GM12873 (cell line): ENCODE measurements around the gene CES4A.

Source experiments
- TF ChIP-seq, protein P1 (sequence below): IDR thresholded peaks from 2 replicates; pipeline ENCODE4 v1.5.1; 2012; ENCODE audit warnings: low read depth, mild to moderate bottlenecking, moderate library complexity, low read length, control low read depth; ENCODE audit not compliant: insufficient read depth; ENCODE audit errors: missing control alignments

Gene CES4A

DNA sequence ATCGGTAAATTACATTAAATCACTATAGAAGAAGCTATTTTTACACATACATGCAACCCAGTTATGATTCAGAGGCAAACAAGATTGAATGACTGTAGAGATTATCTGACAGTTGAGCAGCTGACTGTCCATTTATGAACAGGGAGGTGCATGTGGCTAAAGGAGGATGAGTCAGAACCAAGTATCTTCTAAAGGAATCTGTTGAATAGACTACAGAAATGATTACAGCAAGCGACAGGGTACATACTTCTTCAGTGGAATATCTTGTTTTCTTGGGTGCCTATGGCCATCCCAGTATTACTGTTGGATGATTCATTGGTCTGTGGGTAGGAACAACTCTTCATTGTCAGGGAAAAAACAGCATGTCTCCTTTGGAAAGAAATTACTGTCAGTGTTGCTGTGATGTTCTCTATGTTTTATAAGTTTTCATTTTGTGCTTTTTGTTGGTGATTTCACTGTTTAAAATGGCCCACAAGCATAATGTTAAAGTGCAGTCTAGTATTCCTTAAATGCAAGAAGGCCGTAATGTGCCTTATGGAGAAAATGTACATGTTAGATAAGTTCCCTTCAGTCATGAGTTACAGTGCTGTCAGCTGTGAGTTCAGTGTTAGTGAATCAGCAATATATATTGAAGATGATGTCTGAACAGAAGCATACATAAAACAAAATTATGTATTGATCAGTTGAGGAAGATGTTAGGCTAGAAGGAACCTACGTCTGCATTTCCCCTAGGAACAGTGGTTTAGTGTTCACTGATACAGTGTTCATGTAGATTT is 67.5 kb downstream of the CES4A start:
- TF ChIP-seq, protein P1, sequence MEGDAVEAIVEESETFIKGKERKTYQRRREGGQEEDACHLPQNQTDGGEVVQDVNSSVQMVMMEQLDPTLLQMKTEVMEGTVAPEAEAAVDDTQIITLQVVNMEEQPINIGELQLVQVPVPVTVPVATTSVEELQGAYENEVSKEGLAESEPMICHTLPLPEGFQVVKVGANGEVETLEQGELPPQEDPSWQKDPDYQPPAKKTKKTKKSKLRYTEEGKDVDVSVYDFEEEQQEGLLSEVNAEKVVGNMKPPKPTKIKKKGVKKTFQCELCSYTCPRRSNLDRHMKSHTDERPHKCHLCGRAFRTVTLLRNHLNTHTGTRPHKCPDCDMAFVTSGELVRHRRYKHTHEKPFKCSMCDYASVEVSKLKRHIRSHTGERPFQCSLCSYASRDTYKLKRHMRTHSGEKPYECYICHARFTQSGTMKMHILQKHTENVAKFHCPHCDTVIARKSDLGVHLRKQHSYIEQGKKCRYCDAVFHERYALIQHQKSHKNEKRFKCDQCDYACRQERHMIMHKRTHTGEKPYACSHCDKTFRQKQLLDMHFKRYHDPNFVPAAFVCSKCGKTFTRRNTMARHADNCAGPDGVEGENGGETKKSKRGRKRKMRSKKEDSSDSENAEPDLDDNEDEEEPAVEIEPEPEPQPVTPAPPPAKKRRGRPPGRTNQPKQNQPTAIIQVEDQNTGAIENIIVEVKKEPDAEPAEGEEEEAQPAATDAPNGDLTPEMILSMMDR: no peak
